ENCODE results near the gene COL27A1.

DNA sequence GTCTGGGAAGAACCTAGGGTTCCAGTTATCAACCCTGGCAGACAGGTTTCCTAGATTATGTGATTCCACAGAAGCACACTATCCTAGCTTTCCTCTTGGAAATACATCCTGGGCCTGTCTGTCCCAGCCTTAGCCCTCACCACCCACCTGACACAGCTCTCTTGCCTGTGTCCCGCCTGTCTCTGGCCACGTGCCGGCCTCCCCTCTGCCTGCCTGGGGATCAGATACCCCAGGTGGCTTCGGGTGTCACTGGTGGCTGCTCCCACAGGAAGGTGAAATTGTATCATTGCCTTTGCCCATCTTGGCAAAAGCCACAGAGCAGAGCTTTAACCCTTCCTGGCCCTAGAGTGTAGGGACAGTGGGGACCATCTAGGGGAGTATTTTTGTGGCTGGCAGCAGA, 6.2 kb downstream of the COL27A1 start:
- TF ChIP-seq ZNF138 (tag by site-specific recombination; IDR thresholded peaks at IDR 0.05; ENCODE audit: borderline replicate concordance) (no peak), ZBTB17 (tag by site-specific recombination; IDR thresholded peaks at IDR 0.05) (no peak)
- TF ChIP-seq, protein P1, sequence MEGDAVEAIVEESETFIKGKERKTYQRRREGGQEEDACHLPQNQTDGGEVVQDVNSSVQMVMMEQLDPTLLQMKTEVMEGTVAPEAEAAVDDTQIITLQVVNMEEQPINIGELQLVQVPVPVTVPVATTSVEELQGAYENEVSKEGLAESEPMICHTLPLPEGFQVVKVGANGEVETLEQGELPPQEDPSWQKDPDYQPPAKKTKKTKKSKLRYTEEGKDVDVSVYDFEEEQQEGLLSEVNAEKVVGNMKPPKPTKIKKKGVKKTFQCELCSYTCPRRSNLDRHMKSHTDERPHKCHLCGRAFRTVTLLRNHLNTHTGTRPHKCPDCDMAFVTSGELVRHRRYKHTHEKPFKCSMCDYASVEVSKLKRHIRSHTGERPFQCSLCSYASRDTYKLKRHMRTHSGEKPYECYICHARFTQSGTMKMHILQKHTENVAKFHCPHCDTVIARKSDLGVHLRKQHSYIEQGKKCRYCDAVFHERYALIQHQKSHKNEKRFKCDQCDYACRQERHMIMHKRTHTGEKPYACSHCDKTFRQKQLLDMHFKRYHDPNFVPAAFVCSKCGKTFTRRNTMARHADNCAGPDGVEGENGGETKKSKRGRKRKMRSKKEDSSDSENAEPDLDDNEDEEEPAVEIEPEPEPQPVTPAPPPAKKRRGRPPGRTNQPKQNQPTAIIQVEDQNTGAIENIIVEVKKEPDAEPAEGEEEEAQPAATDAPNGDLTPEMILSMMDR (tag by site-specific recombination; IDR thresholded peaks at IDR 0.05): no peak
- TF ChIP-seq, protein P2, sequence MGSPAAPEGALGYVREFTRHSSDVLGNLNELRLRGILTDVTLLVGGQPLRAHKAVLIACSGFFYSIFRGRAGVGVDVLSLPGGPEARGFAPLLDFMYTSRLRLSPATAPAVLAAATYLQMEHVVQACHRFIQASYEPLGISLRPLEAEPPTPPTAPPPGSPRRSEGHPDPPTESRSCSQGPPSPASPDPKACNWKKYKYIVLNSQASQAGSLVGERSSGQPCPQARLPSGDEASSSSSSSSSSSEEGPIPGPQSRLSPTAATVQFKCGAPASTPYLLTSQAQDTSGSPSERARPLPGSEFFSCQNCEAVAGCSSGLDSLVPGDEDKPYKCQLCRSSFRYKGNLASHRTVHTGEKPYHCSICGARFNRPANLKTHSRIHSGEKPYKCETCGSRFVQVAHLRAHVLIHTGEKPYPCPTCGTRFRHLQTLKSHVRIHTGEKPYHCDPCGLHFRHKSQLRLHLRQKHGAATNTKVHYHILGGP (tag by site-specific recombination; IDR thresholded peaks at IDR 0.05): no peak
- TF ChIP-seq, protein P3, sequence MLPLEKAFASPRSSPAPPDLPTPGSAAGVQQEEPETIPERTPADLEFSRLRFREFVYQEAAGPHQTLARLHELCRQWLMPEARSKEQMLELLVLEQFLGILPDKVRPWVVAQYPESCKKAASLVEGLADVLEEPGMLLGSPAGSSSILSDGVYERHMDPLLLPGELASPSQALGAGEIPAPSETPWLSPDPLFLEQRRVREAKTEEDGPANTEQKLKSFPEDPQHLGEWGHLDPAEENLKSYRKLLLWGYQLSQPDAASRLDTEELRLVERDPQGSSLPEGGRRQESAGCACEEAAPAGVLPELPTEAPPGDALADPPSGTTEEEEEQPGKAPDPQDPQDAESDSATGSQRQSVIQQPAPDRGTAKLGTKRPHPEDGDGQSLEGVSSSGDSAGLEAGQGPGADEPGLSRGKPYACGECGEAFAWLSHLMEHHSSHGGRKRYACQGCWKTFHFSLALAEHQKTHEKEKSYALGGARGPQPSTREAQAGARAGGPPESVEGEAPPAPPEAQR (tag by site-specific recombination; IDR thresholded peaks at IDR 0.05): no peak
- TF ChIP-seq, protein P4, sequence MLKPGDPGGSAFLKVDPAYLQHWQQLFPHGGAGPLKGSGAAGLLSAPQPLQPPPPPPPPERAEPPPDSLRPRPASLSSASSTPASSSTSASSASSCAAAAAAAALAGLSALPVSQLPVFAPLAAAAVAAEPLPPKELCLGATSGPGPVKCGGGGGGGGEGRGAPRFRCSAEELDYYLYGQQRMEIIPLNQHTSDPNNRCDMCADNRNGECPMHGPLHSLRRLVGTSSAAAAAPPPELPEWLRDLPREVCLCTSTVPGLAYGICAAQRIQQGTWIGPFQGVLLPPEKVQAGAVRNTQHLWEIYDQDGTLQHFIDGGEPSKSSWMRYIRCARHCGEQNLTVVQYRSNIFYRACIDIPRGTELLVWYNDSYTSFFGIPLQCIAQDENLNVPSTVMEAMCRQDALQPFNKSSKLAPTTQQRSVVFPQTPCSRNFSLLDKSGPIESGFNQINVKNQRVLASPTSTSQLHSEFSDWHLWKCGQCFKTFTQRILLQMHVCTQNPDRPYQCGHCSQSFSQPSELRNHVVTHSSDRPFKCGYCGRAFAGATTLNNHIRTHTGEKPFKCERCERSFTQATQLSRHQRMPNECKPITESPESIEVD (tag by site-specific recombination; IDR thresholded peaks at IDR 0.05): no peak

Data from HEK293 (cell line).